Right ventricle myocardium superior (tissue), 1 donor: ENCODE measurements around the gene PLXNB2. TPM values are rescaled to one million over a fixed set of nuclear protein-coding genes. Genes with fewer than 3 reads are reported as not detected.

Experiments
- ATAC-seq: fragments of 200-7000 bp; cut with Tn5 transposase; one replicate; pipeline ENCODE4 v1.9.1; 2020; ENCODE audit warnings: mild to moderate bottlenecking; ENCODE audit not compliant: poor library complexity
- DNase-seq: peaks from one replicate; pipeline ENCODE4 v3.0.0-alpha.2; 2020
- intact Hi-C: fragments of 100-400 bp; cut with DNase I; formaldehyde crosslinking; loops from one replicate; pipeline ENCODE4 v1.11.2; 2022
- total RNA-seq: library from RNA; stranded (reverse); fragmentation: NEBNext Ultra II Directional; extraction: Animal tissue kit (Norgen Biotek cat#: 25700); gene quantifications from one replicate; pipeline ENCODE4 v1.2.1, GENCODE V29; 2021
- donor health status: DM: no; HTN: yes; CAD: no; lungs with severe emphysema.

Gene PLXNB2
- total RNA-seq, 1 donor from 2014 or later: 68.3 TPM

GRCh38 chr22:50227579-50228215, 79.7 kb downstream of the PLXNB2 start:
- DNase-seq (no peak), ATAC-seq (no peak)
- intact Hi-C loops: no loop called here

- intact Hi-C loops: no loop called here
These were observed 80.6 kb downstream of the PLXNB2 start for GRCh38 chr22:50226875-50227165.

GRCh38 chr22:50226063-50226874, 81.2 kb downstream of the PLXNB2 start:
- ATAC-seq (no peak), DNase-seq (no peak)
- intact Hi-C loops: no loop called here

More at GRCh38 chr22:50226875-50227165, 80.6 kb downstream of the PLXNB2 start:
- DNase-seq (no peak), ATAC-seq (no peak)

- no peak for DNase-seq
- ATAC-seq: no peak
- intact Hi-C loops: no loop called here
These were observed 82.1 kb downstream of the PLXNB2 start for GRCh38 chr22:50225200-50225969.

Other genes starting within 250 kb of the PLXNB2 start
- gene TTLL8, start 249.3 kb downstream of the PLXNB2 start, total RNA-seq: not detected
- gene MLC1, start 222.2 kb downstream of the PLXNB2 start, total RNA-seq: 0.46 TPM
- gene MOV10L1, start 217.6 kb downstream of the PLXNB2 start, total RNA-seq: not detected
- 0.43 TPM for gene PANX2, start 136.9 kb downstream of the PLXNB2 start, total RNA-seq
- 22.0 TPM for gene TRABD, start 121.7 kb downstream of the PLXNB2 start, total RNA-seq
- gene SELENOO, start 106.6 kb downstream of the PLXNB2 start, total RNA-seq: 15.6 TPM
- gene TUBGCP6, start 62.6 kb downstream of the PLXNB2 start, total RNA-seq: 14.1 TPM
- gene HDAC10, start 56.4 kb downstream of the PLXNB2 start, total RNA-seq: 12.0 TPM
- 13.2 TPM for gene MAPK12, start 46.0 kb downstream of the PLXNB2 start, total RNA-seq
- gene MAPK11, start 37.3 kb downstream of the PLXNB2 start, total RNA-seq: 8.5 TPM
- 1.1 TPM for gene DENND6B, start 19.4 kb upstream of the PLXNB2 start, total RNA-seq
- 40.4 TPM for gene PPP6R2, start 35.7 kb upstream of the PLXNB2 start, total RNA-seq
- gene SBF1, start 167.4 kb upstream of the PLXNB2 start, total RNA-seq: 46.6 TPM
- gene ADM2, start 173.9 kb upstream of the PLXNB2 start, total RNA-seq: not detected
- gene MIOX, start 179.2 kb upstream of the PLXNB2 start, total RNA-seq: not detected
- 25.3 TPM for gene LMF2, start 200.1 kb upstream of the PLXNB2 start, total RNA-seq
- 28.8 TPM for gene NCAPH2, start 200.6 kb upstream of the PLXNB2 start, total RNA-seq
- not detected for gene SCO2, start 218.0 kb upstream of the PLXNB2 start, total RNA-seq
- 11.8 TPM for gene TYMP, start 222.4 kb upstream of the PLXNB2 start, total RNA-seq
- not detected for gene KLHDC7B, start 238.3 kb upstream of the PLXNB2 start, total RNA-seq